Skeletal muscle tissue (tissue), 4 donors: ENCODE results near the gene SOX15. TPM values are rescaled to one million over a fixed set of nuclear protein-coding genes. Genes with fewer than 3 reads are reported as not detected.

ENCODE experiments used
- H3K27ac ChIP-seq: one replicate; pipeline ENCODE4 v1.7.0; 2013; ENCODE audit warnings: mild to moderate bottlenecking, low read depth, low read length, inconsistent platforms
- H3K27me3 ChIP-seq, 3 donors: one replicate each; pipeline ENCODE4 v1.7.0; 2013; ENCODE audit warnings: low read length in 3 of 3; ENCODE audit not compliant: control insufficient read depth in 3 of 3, insufficient read depth in 3 of 3
- H3K36me3 ChIP-seq, 3 donors: one replicate each; pipeline ENCODE4 v1.7.0; 2013; ENCODE audit warnings: low read length in 3 of 3; ENCODE audit not compliant: control insufficient read depth in 3 of 3, insufficient read depth in 3 of 3
- H3K4me1 ChIP-seq, 3 donors: one replicate each; pipeline ENCODE4 v1.7.0; 2013; ENCODE audit warnings: low read length in 3 of 3, mild to moderate bottlenecking in 3 of 3; ENCODE audit not compliant: control insufficient read depth in 3 of 3, insufficient read depth in 3 of 3
- H3K4me3 ChIP-seq, 3 donors: one replicate each; pipeline ENCODE4 v1.7.0; 2013; ENCODE audit warnings: low read length in 3 of 3
- H3K9ac ChIP-seq, 3 donors: one replicate each; pipeline ENCODE4 v1.7.0; 2013; ENCODE audit warnings: low read length in 3 of 3, mild to moderate bottlenecking in 3 of 3, moderate library complexity in 2 of 3, low read depth in 1 of 3
- H3K9me3 ChIP-seq, 3 donors: one replicate each; pipeline ENCODE4 v1.7.0; 2013; ENCODE audit warnings: low read length in 3 of 3; ENCODE audit not compliant: control insufficient read depth in 3 of 3
- total RNA-seq: library from RNA; depleted of rRNA; stranded (reverse); fragments of >200 nt; gene quantifications from one replicate; pipeline ENCODE4 v1.2.3, GENCODE V29; 2014
- donor health status: Osteomylitis.

Gene SOX15
- total RNA-seq, 1 donor from 2014 or later, result not detected

DNA sequence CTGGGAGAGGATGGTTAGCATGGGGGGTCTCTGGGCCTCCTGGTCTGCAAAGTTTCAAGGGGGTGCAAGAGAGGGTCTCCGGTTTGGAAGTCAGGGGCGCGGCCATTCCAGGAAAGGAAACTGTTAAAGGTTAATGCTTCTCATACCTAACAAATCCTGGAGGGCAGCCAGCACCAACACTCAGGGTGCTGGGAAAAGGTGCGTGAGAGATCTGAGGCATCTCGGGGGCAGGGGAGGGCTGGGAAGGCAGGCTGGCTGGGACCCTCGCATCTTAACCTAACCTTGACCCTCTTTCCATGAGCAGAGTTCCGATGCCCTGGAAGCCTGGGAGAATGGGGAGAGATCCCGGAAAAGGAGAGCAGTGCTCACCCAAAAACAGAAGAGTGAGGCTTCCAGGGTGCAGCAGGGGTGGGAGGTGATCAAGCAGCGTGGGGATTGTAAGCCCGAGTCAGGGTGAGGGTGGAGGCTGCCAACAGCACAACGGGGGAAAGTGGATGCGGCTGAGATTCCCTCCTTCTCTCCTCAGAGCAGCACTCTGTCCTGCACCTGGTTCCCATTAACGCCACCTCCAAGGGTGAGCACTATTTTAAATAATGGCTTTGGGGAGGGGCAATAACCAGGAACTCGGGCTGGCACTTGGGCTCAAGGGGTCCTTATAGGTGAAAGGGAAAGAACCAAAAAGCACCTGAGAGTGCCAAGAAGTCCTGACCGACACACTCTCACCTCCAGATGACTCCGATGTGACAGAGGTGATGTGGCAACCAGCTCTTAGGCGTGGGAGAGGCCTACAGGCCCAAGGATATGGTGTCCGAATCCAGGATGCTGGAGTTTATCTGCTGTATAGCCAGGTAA is 30.3 kb downstream of the SOX15 start:
- H3K4me3 ChIP-seq, result peak overlapping the region; percentile 67 to 88 (median 72)

DNA sequence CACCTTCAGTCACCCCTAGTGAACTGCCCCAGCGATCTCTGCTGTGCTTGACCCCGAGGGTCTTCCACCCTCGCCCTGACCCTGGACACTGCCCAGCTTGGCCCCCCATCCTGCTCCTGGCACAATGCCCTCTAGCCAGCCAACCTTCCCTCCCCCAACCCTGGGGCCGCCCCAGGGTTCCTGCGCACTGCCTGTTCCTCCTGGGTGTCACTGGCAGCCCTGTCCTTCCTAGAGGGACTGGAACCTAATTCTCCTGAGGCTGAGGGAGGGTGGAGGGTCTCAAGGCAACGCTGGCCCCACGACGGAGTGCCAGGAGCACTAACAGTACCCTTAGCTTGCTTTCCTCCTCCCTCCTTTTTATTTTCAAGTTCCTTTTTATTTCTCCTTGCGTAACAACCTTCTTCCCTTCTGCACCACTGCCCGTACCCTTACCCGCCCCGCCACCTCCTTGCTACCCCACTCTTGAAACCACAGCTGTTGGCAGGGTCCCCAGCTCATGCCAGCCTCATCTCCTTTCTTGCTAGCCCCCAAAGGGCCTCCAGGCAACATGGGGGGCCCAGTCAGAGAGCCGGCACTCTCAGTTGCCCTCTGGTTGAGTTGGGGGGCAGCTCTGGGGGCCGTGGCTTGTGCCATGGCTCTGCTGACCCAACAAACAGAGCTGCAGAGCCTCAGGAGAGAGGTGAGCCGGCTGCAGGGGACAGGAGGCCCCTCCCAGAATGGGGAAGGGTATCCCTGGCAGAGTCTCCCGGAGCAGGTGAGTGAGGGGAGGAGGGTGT is 31.2 kb downstream of the SOX15 start, which contains the start of gene TNFSF13:
Gene TNFSF13 (plus strand): TSS at position 207 of the 776 bp plus-strand sequence. CDS start 290 bp downstream, at position 497.
- peak within 1 kb of the TSS; percentile 67 to 72 (median 72) for H3K4me3 ChIP-seq
- H3K9me3 ChIP-seq, result no peaks in the 10 kb centered on the region
- H3K27me3 ChIP-seq, result no peaks in the 10 kb centered on the region
- peak within 1 kb of the TSS; percentile 87 to 89 (median 88) for H3K9ac ChIP-seq
- H3K4me1 ChIP-seq, result peaks cover 50 to 54% (median 53%) of the 10 kb centered on the region in 3 donors
- H3K27ac ChIP-seq, result peak within 1 kb of the TSS; percentile 91
- peaks cover under 1 to 4% (median 2%) of the 10 kb centered on the region in 3 donors for H3K36me3 ChIP-seq

More for the DNA sequence above, 30.3 kb downstream of the SOX15 start:
- H3K9ac ChIP-seq, result peak overlapping the region; percentile 87 to 89 (median 88)
- peaks cover 57 to 62% (median 58%) of the 10 kb centered on the region in 3 donors for H3K4me1 ChIP-seq
- peak overlapping the region; percentile 95 for H3K27ac ChIP-seq
- no peaks in the 10 kb centered on the region for H3K9me3 ChIP-seq
- H3K36me3 ChIP-seq, result peaks cover 8 to 9% (median 9%) of the 10 kb centered on the region in 3 donors
- H3K27me3 ChIP-seq, result no peaks in the 10 kb centered on the region

DNA sequence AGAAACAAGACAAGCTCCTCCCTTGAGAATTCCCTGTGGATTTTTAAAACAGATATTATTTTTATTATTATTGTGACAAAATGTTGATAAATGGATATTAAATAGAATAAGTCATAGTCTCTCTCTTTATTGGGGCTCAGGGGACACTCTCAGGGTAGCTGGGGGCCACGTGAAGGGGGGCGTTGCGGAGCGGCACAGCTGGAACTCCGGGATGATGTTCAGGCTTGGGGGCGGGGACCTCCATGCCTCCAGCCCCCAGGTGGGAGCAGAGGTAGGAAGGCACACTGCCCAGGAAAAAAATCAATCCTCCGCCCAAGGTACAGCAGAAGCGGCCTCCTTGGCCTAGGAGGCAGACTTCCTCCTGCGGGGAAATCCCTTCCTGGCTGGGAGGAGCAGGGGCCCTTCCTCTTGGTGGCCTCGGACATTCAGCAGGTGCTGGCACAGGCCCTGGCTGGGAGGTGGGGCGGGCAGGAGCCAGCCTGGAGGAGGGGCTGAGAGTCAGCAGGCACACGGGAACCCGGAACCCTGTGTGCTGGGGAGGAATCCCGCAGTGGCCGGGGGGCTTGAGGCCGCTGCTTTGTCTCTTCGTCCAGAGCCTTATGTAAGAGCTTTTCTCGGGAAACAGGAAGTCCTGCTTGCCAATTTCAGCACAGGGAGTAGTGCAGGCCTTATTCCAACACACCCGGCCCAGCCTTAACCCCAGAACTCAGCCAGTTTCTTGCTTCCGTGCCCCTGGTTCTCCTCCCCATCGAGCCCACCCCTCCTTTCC is 31.9 kb downstream of the SOX15 start:
- Histone ChIP-seq H3K4me1 (peaks cover 47 to 50% (median 48%) of the 10 kb centered on the region in 3 donors), H3K27ac (peak overlapping the region; percentile 91), H3K9ac (peak overlapping the region; percentile 87 to 89 (median 88)), H3K4me3 (peak overlapping the region; percentile 67 to 72 (median 72)), H3K36me3 (peaks cover 0 to 6% (median 0%) of the 10 kb centered on the region in 3 donors), H3K27me3 (no peaks in the 10 kb centered on the region), H3K9me3 (no peaks in the 10 kb centered on the region)

DNA sequence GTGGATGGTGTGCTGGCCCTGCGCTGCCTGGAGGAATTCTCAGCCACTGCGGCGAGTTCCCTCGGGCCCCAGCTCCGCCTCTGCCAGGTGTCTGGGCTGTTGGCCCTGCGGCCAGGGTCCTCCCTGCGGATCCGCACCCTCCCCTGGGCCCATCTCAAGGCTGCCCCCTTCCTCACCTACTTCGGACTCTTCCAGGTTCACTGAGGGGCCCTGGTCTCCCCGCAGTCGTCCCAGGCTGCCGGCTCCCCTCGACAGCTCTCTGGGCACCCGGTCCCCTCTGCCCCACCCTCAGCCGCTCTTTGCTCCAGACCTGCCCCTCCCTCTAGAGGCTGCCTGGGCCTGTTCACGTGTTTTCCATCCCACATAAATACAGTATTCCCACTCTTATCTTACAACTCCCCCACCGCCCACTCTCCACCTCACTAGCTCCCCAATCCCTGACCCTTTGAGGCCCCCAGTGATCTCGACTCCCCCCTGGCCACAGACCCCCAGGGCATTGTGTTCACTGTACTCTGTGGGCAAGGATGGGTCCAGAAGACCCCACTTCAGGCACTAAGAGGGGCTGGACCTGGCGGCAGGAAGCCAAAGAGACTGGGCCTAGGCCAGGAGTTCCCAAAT is 32.6 kb downstream of the SOX15 start:
- Histone ChIP-seq H3K9me3 (no peaks in the 10 kb centered on the region), H3K9ac (peak overlapping the region; percentile 20 to 89 (median 88)), H3K4me3 (peak overlapping the region in 1 of 3 donors; percentile 67), H3K36me3 (peaks cover 0 to 6% (median 0%) of the 10 kb centered on the region in 3 donors), H3K27me3 (no peaks in the 10 kb centered on the region), H3K27ac (peak overlapping the region; percentile 91), H3K4me1 (peaks cover 40 to 43% (median 41%) of the 10 kb centered on the region in 3 donors)

DNA sequence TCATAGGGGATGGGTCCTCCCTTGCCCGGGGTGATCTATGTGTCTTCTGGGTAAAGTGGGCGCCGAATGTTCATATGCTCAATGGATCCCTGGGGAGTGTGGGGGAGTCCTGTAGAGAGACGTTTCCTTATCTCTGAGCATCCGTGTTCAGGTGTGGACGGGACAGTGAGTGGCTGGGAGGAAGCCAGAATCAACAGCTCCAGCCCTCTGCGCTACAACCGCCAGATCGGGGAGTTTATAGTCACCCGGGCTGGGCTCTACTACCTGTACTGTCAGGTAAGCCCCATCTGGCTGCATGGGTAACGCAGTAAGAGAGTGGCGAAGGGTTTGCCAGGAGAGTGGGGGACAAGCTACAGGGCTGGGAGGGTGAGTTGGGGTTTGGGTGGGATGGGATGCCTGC is 33.3 kb downstream of the SOX15 start:
- Histone ChIP-seq H3K27ac (no peak overlapping the region), H3K4me3 (no peak overlapping the region), H3K9ac (no peak overlapping the region), H3K36me3 (peaks cover 0 to 6% (median 0%) of the 10 kb centered on the region in 3 donors), H3K4me1 (peaks cover 39 to 43% (median 41%) of the 10 kb centered on the region in 3 donors), H3K27me3 (no peaks in the 10 kb centered on the region), H3K9me3 (no peaks in the 10 kb centered on the region)

DNA sequence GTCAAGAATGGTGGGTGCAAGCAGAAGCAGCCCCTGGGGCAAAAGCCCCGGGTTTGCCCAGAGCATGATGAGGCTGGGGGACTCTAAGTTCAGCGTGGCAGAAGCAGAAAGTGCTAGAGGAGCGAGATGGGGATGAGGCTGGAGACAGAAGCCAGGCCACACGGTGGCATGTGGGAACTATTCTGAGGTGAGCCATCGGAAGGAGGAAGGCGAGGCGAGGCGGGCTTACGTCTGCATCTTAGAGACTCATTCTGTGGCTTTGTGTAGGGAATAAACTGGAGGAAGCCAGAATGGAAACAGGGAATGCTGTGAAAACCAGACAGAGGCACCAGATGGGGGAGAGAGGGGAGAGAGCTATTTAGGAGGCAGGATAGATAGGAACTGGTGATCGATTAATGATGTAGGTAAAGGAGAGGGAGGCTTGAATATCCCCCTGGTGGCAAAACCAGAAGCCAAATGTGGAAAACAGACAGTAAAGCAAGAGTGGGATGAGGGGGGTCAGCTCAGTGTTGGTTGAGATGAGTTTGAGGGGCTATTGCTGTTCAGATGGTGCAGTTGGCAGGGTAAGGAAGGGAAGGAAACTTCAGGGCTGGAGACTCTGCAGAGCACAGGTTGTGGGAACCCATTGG is 34.5 kb downstream of the SOX15 start:
- Histone ChIP-seq H3K27me3 (no peaks in the 10 kb centered on the region), H3K4me1 (peaks cover 30 to 34% (median 32%) of the 10 kb centered on the region in 3 donors), H3K27ac (no peak overlapping the region), H3K9ac (no peak overlapping the region), H3K36me3 (peaks cover 0 to 14% (median 2%) of the 10 kb centered on the region in 3 donors), H3K4me3 (no peak overlapping the region), H3K9me3 (no peaks in the 10 kb centered on the region)

DNA sequence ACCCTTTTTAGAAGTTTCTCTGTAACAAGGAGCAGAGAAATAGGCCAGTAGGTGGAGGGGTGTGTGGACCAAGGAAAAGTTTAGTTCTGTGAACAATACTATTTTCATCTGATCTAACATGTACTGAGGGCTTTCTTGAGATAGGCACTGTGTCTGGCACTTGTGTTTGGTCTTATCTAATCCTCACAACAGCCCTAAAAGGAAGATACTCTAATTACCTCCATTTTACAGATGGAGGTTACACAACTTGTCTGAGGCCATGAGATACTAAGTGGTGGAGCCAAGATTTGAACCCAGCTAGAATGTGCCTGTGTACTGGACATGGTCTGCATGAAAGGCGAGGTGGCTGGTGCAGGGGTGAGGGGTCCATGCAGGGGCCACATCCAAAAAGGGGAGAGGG is 36.5 kb downstream of the SOX15 start:
- H3K36me3 ChIP-seq, result peaks cover 0 to 14% (median 2%) of the 10 kb centered on the region in 3 donors
- H3K4me3 ChIP-seq, result no peak overlapping the region
- H3K9me3 ChIP-seq, result no peaks in the 10 kb centered on the region
- no peak overlapping the region for H3K27ac ChIP-seq
- peaks cover 0 to 3% (median 0%) of the 10 kb centered on the region in 3 donors for H3K27me3 ChIP-seq
- H3K9ac ChIP-seq, result no peak overlapping the region
- peaks cover 23 to 28% (median 28%) of the 10 kb centered on the region in 3 donors for H3K4me1 ChIP-seq

DNA sequence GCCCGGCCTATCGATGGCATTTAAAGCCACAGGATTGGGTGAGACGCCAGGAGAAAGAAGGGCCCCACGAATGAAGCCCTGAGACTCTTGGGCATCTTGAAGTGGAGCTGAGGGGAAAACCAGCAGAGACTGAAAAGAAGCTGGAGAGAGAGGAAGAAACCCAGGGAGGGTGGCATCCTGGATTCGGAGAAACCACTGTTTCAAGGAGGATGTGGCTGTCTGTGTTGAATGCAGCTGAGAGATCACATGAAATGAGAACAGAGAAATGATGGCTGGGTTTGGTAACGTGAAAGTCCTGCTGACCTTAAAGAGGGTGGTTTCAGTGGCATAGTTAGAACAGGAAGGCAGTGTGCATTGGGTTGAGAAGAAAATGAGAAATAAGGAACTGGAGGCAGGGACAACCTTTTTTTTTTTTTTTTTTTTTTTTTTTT is 37.3 kb downstream of the SOX15 start:
- no peak overlapping the region for H3K27ac ChIP-seq

More for the DNA sequence above, 37.3 kb downstream of the SOX15 start:
- no peak overlapping the region for H3K9ac ChIP-seq
- peaks cover 0 to 14% (median 2%) of the 10 kb centered on the region in 3 donors for H3K36me3 ChIP-seq
- peaks cover 0 to 3% (median 0%) of the 10 kb centered on the region in 3 donors for H3K27me3 ChIP-seq
- H3K4me1 ChIP-seq, result peaks cover 18 to 23% (median 22%) of the 10 kb centered on the region in 3 donors
- H3K9me3 ChIP-seq, result no peaks in the 10 kb centered on the region
- no peak overlapping the region for H3K4me3 ChIP-seq
